GM18520 (cell line): ENCODE data around the gene ITK.

ENCODE experiments used
- ATAC-seq: cut with Tn5 transposase; IDR thresholded peaks from one replicate; pipeline ENCODE4 v1.9.1; 2021; ENCODE audit not compliant: unreplicated experiment

ITK gene

DNA sequence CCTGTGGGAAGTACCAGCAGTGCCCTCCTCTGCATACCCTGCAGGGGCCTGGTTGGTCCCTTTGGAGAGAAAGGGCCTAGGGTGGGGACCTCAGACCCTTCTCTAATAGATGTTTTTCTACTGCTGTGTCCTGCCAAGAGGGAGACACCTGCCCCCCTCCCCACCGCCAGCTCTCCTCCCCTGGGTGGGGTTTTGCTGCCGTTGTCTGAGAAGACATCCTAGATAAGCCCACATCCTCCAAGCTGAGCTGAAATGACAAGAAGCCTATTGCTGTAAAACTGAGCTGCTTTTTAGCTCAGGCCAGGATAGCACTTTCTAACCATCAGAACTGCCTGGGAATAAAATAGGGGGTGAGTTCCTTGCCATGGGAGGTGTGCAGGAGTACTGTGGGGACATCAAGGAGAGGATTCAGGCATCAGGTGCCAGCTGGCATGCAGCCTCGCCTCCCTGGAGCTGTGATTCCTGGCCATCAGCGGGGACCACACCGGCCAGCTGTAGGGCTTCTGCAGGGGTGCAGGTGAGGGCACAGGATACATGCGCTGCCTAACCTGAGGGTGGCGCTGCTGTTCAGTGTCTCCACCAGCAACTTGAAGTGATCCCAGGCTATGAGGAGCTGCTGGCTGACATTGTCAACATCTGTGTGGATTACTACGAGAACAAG is 123.2 kb downstream of the ITK start:
- no peak for ATAC-seq
